ENCODE measurements around the gene RUNX1. TPM values are rescaled to one million over a fixed set of nuclear protein-coding genes. Genes with fewer than 3 reads are reported as not detected.

RUNX1 gene
- total and polyA plus RNA-seq, 10 donors: 4.8 to 70.0 (median 43.6) TPM

GRCh38 chr21:34930971-34931370 lies 118.1 kb downstream of the RUNX1 start:
- Histone ChIP-seq H3K27me3 (replicated peaks in 1 of 7) (no peaks in the 10 kb centered on the region), H3K4me1 (peaks cover 4 to 64% (median 34%) of the 10 kb centered on the region in 6 donors), H3K9me3 (no peaks in the 10 kb centered on the region), H3K27ac (no peak overlapping the region), H3K36me3 (no peaks in the 10 kb centered on the region), H3K4me3 (no peak overlapping the region)
- intact Hi-C loops (cut with DNase I; ENCODE audit: low total_unique reads): no loop called here
- 56 to 64% (median 63%) methylated on average over 3 of the region's 3 CpGs for WGBS, 5 donors
- TF ChIP-seq POLR2A (IDR thresholded peaks at IDR 0.05): no peak
- TF ChIP-seq CTCF (IDR thresholded peaks at IDR 0.05 in 8 of 11, conservative IDR thresholded peaks at IDR 0.05 in 3 of 11): no peak
- TF ChIP-seq POLR2AphosphoS5 (IDR thresholded peaks at IDR 0.05): no peak
- no peak for DNase-seq

GRCh38 chr21:34928637-34929036 lies 120.5 kb downstream of the RUNX1 start:
- Histone ChIP-seq H3K4me3 (no peak overlapping the region), H3K27me3 (replicated peaks in 1 of 7) (no peaks in the 10 kb centered on the region), H3K4me1 (peaks cover under 1 to 58% (median 21%) of the 10 kb centered on the region in 6 donors), H3K27ac (no peak overlapping the region), H3K9me3 (no peaks in the 10 kb centered on the region), H3K36me3 (no peaks in the 10 kb centered on the region)
- 81 to 97% (median 95%) methylated on average over 4 of the region's 4 CpGs for WGBS, 5 donors
- intact Hi-C loops (cut with DNase I; ENCODE audit: low total_unique reads): no loop called here
- TF ChIP-seq CTCF (IDR thresholded peaks at IDR 0.05 in 8 of 11, conservative IDR thresholded peaks at IDR 0.05 in 3 of 11) (no peak), POLR2AphosphoS5 (IDR thresholded peaks at IDR 0.05) (no peak), POLR2A (IDR thresholded peaks at IDR 0.05) (no peak)
- DNase-seq: no peak

GRCh38 chr21:34927992-34928391 lies 121.1 kb downstream of the RUNX1 start:
- Histone ChIP-seq H3K4me1 (peaks cover 0 to 57% (median 15%) of the 10 kb centered on the region in 6 donors), H3K36me3 (no peaks in the 10 kb centered on the region), H3K9me3 (no peaks in the 10 kb centered on the region), H3K4me3 (no peak overlapping the region), H3K27ac (no peak overlapping the region), H3K27me3 (replicated peaks in 1 of 7) (no peaks in the 10 kb centered on the region)
- no peak for DNase-seq
- intact Hi-C loops (cut with DNase I; ENCODE audit: low total_unique reads): no loop called here
- 78 to 92% (median 89%) methylated on average over 2 of the region's 2 CpGs for WGBS, 5 donors
- TF ChIP-seq POLR2AphosphoS5 (IDR thresholded peaks at IDR 0.05): no peak
- TF ChIP-seq POLR2A (IDR thresholded peaks at IDR 0.05): no peak
- no peak for TF ChIP-seq CTCF (IDR thresholded peaks at IDR 0.05 in 8 of 11, conservative IDR thresholded peaks at IDR 0.05 in 3 of 11)

GRCh38 chr21:34926803-34927467 lies 122.2 kb downstream of the RUNX1 start:
- H3K27me3 ChIP-seq (replicated peaks in 1 of 7): no peaks in the 10 kb centered on the region
- 54 to 71% (median 63%) methylated on average over 6 of the region's 6 CpGs for WGBS, 5 donors
- H3K4me3 ChIP-seq: no peak overlapping the region
- H3K27ac ChIP-seq: no peak overlapping the region
- no peaks in the 10 kb centered on the region for H3K9me3 ChIP-seq
- H3K36me3 ChIP-seq: no peaks in the 10 kb centered on the region
- DNase-seq: no peak
- no peak for TF ChIP-seq POLR2A (IDR thresholded peaks at IDR 0.05)
- TF ChIP-seq CTCF (IDR thresholded peaks at IDR 0.05 in 8 of 11, conservative IDR thresholded peaks at IDR 0.05 in 3 of 11): no peak
- no peak for TF ChIP-seq POLR2AphosphoS5 (IDR thresholded peaks at IDR 0.05)
- intact Hi-C loops (cut with DNase I; ENCODE audit: low total_unique reads): no loop called here
- H3K4me1 ChIP-seq: peaks cover 0 to 53% (median 10%) of the 10 kb centered on the region in 6 donors

Data from spleen (tissue), 11 donors.